ENCODE results near the gene TMEM50B. TPM values are rescaled to one million over a fixed set of nuclear protein-coding genes. Genes with fewer than 3 reads are reported as not detected.

The TMEM50B gene
- total and polyA plus RNA-seq, 2 experiments from 2014 or later: 25.1 to 26.1 TPM

DNA sequence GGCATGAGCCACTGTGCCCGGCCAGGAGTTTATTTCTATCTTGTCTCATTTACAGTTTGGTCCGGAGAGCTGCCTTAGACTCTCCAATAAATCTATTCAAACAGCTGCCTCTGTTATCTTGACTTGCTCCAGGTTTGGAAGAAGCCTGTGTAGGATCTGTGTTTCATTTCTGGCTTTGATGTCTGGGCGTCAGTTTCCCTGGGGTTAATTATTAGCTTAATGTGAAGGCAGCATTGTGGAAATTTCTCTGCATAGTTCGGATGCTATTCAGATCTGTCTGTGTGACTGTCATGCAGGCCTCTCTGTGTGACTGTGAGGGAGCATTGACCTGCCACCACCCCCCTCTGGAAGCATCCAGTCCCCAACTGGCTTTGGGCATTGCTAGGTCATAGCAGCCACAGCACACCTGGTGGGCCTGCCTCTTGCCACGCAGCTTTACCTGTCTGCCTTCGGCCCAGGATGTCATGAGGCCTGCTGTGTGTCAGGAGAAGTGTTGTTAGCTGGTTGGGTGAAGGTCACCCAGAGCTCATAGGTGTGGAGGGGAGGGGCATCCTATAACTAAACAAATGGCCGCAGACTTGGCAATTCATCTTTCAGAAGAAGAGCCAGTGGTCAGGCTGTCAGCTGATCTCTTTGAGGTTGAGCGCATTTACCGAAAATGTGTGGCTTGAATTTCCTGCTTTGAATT is 66.8 kb downstream of the TMEM50B start:
- peaks cover 5% of the 10 kb centered on the region; the same call in 1 of the 2 replicates for H3K36me3 ChIP-seq (ENCODE audit: insufficient read depth)
- Mint-ChIP-seq H3K36me3 (ENCODE audit: low read depth) (peaks cover 26% of the 10 kb centered on the region), H3K9me3 (no peaks in the 10 kb centered on the region; the same call in 2 of the 3 replicates), H3K4me1 (peaks cover 15% of the 10 kb centered on the region), H3K4me3 (no peak overlapping the region), H3K27me3 (ENCODE audit: insufficient read depth, low read depth, poor library complexity) (peaks cover 4% of the 10 kb centered on the region), H3K27ac (peak overlapping the region; percentile 2; the same call in 1 of the 2 replicates)
- H3K79me2 ChIP-seq (replicated peaks; ENCODE audit: insufficient read depth): peaks cover 80% of the 10 kb centered on the region
- peak; percentile 22 for DNase-seq (ENCODE audit: low spot score)
- H3K4me2 ChIP-seq: 0 out of 2 replicates have a peak overlapping the region, but pooled peaks have one; percentile 35
- H3K4me3 ChIP-seq: no peak overlapping the region
- H3F3A ChIP-seq (replicated peaks; ENCODE audit: low read depth): peaks cover 8% of the 10 kb centered on the region; the same call in 1 of the 2 replicates
- no peak overlapping the region for H3K27ac ChIP-seq (ENCODE audit: low read depth)
- TF ChIP-seq STAT1 (IDR thresholded peaks at IDR 0.05; ENCODE audit: unreplicated experiment) (no peak), EZH2phosphoT487 (IDR thresholded peaks at IDR 0.05; ENCODE audit: unreplicated experiment) (no peak), EZH2 (IDR thresholded peaks at IDR 0.05; ENCODE audit: low read depth, unreplicated experiment) (no peak), POLR2AphosphoS5 (IDR thresholded peaks at IDR 0.05; ENCODE audit: low read depth) (no peak), CREB1 (CRISPR knock-in tag; IDR thresholded peaks at IDR 0.05; ENCODE audit: low read depth) (no peak), NANOG (IDR thresholded peaks at IDR 0.05; ENCODE audit: borderline replicate concordance) (no peak), ZNF331 (CRISPR knock-in tag; IDR thresholded peaks at IDR 0.05; ENCODE audit: low read depth) (no peak), JUNB (IDR thresholded peaks at IDR 0.05; ENCODE audit: unreplicated experiment) (no peak), ZNF114 (CRISPR knock-in tag; IDR thresholded peaks at IDR 0.05) (no peak)
- TF ChIP-seq, protein P1, sequence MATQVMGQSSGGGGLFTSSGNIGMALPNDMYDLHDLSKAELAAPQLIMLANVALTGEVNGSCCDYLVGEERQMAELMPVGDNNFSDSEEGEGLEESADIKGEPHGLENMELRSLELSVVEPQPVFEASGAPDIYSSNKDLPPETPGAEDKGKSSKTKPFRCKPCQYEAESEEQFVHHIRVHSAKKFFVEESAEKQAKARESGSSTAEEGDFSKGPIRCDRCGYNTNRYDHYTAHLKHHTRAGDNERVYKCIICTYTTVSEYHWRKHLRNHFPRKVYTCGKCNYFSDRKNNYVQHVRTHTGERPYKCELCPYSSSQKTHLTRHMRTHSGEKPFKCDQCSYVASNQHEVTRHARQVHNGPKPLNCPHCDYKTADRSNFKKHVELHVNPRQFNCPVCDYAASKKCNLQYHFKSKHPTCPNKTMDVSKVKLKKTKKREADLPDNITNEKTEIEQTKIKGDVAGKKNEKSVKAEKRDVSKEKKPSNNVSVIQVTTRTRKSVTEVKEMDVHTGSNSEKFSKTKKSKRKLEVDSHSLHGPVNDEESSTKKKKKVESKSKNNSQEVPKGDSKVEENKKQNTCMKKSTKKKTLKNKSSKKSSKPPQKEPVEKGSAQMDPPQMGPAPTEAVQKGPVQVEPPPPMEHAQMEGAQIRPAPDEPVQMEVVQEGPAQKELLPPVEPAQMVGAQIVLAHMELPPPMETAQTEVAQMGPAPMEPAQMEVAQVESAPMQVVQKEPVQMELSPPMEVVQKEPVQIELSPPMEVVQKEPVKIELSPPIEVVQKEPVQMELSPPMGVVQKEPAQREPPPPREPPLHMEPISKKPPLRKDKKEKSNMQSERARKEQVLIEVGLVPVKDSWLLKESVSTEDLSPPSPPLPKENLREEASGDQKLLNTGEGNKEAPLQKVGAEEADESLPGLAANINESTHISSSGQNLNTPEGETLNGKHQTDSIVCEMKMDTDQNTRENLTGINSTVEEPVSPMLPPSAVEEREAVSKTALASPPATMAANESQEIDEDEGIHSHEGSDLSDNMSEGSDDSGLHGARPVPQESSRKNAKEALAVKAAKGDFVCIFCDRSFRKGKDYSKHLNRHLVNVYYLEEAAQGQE (IDR thresholded peaks at IDR 0.05; ENCODE audit: unreplicated experiment): no peak
- TF ChIP-seq, protein P2, sequence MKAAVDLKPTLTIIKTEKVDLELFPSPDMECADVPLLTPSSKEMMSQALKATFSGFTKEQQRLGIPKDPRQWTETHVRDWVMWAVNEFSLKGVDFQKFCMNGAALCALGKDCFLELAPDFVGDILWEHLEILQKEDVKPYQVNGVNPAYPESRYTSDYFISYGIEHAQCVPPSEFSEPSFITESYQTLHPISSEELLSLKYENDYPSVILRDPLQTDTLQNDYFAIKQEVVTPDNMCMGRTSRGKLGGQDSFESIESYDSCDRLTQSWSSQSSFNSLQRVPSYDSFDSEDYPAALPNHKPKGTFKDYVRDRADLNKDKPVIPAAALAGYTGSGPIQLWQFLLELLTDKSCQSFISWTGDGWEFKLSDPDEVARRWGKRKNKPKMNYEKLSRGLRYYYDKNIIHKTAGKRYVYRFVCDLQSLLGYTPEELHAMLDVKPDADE (IDR thresholded peaks at IDR 0.05): no peak
- TF ChIP-seq, protein P3, sequence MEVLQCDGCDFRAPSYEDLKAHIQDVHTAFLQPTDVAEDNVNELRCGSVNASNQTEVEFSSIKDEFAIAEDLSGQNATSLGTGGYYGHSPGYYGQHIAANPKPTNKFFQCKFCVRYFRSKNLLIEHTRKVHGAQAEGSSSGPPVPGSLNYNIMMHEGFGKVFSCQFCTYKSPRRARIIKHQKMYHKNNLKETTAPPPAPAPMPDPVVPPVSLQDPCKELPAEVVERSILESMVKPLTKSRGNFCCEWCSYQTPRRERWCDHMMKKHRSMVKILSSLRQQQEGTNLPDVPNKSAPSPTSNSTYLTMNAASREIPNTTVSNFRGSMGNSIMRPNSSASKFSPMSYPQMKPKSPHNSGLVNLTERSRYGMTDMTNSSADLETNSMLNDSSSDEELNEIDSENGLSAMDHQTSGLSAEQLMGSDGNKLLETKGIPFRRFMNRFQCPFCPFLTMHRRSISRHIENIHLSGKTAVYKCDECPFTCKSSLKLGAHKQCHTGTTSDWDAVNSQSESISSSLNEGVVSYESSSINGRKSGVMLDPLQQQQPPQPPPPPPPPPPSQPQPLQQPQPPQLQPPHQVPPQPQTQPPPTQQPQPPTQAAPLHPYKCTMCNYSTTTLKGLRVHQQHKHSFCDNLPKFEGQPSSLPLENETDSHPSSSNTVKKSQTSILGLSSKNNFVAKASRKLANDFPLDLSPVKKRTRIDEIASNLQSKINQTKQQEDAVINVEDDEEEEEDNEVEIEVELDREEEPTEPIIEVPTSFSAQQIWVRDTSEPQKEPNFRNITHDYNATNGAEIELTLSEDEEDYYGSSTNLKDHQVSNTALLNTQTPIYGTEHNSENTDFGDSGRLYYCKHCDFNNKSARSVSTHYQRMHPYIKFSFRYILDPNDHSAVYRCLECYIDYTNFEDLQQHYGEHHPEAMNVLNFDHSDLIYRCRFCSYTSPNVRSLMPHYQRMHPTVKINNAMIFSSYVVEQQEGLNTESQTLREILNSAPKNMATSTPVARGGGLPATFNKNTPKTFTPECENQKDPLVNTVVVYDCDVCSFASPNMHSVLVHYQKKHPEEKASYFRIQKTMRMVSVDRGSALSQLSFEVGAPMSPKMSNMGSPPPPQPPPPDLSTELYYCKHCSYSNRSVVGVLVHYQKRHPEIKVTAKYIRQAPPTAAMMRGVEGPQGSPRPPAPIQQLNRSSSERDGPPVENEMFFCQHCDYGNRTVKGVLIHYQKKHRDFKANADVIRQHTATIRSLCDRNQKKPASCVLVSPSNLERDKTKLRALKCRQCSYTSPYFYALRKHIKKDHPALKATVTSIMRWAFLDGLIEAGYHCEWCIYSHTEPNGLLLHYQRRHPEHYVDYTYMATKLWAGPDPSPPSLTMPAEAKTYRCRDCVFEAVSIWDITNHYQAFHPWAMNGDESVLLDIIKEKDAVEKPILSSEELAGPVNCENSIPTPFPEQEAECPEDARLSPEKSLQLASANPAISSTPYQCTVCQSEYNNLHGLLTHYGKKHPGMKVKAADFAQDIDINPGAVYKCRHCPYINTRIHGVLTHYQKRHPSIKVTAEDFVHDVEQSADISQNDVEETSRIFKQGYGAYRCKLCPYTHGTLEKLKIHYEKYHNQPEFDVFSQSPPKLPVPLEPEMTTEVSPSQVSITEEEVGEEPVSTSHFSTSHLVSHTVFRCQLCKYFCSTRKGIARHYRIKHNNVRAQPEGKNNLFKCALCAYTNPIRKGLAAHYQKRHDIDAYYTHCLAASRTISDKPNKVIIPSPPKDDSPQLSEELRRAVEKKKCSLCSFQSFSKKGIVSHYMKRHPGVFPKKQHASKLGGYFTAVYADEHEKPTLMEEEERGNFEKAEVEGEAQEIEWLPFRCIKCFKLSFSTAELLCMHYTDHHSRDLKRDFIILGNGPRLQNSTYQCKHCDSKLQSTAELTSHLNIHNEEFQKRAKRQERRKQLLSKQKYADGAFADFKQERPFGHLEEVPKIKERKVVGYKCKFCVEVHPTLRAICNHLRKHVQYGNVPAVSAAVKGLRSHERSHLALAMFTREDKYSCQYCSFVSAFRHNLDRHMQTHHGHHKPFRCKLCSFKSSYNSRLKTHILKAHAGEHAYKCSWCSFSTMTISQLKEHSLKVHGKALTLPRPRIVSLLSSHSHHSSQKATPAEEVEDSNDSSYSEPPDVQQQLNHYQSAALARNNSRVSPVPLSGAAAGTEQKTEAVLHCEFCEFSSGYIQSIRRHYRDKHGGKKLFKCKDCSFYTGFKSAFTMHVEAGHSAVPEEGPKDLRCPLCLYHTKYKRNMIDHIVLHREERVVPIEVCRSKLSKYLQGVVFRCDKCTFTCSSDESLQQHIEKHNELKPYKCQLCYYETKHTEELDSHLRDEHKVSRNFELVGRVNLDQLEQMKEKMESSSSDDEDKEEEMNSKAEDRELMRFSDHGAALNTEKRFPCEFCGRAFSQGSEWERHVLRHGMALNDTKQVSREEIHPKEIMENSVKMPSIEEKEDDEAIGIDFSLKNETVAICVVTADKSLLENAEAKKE (CRISPR knock-in tag; IDR thresholded peaks at IDR 0.05): no peak
- TF ChIP-seq, protein P4, sequence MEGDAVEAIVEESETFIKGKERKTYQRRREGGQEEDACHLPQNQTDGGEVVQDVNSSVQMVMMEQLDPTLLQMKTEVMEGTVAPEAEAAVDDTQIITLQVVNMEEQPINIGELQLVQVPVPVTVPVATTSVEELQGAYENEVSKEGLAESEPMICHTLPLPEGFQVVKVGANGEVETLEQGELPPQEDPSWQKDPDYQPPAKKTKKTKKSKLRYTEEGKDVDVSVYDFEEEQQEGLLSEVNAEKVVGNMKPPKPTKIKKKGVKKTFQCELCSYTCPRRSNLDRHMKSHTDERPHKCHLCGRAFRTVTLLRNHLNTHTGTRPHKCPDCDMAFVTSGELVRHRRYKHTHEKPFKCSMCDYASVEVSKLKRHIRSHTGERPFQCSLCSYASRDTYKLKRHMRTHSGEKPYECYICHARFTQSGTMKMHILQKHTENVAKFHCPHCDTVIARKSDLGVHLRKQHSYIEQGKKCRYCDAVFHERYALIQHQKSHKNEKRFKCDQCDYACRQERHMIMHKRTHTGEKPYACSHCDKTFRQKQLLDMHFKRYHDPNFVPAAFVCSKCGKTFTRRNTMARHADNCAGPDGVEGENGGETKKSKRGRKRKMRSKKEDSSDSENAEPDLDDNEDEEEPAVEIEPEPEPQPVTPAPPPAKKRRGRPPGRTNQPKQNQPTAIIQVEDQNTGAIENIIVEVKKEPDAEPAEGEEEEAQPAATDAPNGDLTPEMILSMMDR (conservative IDR thresholded peaks at IDR 0.05; ENCODE audit: low read depth in 2 of 2): no peak
- peaks cover 11% of the 10 kb centered on the region for H3K4me1 ChIP-seq (ENCODE audit: insufficient read depth)
- peaks cover 19% of the 10 kb centered on the region for H4K20me1 ChIP-seq (replicated peaks; ENCODE audit: insufficient read depth)
- peak; percentile 77 for ATAC-seq
- H3K9me2 ChIP-seq (ENCODE audit: insufficient read depth): no peaks in the 10 kb centered on the region
- H3K27me3 ChIP-seq (ENCODE audit: insufficient read depth): no peaks in the 10 kb centered on the region
- no peak overlapping the region for H2AFZ ChIP-seq

Measured in GM23338 (cell line).